C1 segment of cervical spinal cord (tissue), 14 donors: ENCODE measurements around the gene C14orf180.
A peak's percentile ranks its signal among the peaks of the same experiment; 100 is the strongest.
"Not testable (repeated sequence)": the region's sequence is repeated elsewhere in the genome, so short reads cannot be mapped to it uniquely, and the experiment has no call there.

ENCODE experiments used
- DNase-seq, 14 donors: peaks; one replicate each; lab custom pipeline; 2025; lab: John Stamatoyannopoulos, UW

The C14orf180 gene

DNA sequence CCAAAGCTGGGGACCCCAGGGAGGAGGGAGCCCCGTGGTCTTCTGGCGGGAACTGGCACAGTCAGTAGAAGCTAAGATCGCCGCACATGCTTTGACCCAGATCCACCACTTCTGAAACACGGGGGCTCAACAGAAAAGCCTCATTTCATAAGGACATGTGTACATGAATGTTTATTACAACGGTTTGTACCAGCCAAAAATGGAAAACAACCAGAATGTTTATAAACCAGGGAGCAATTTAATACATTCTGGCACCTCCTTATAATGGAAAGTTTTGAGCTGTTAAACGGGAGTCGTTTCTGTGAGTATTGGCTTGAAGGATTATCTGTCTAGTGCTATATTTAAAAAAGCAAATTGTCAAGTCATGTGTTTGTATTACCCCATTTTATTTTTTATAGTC is 32.3 kb downstream of the C14orf180 start:
- DNase-seq = no peak

DNA sequence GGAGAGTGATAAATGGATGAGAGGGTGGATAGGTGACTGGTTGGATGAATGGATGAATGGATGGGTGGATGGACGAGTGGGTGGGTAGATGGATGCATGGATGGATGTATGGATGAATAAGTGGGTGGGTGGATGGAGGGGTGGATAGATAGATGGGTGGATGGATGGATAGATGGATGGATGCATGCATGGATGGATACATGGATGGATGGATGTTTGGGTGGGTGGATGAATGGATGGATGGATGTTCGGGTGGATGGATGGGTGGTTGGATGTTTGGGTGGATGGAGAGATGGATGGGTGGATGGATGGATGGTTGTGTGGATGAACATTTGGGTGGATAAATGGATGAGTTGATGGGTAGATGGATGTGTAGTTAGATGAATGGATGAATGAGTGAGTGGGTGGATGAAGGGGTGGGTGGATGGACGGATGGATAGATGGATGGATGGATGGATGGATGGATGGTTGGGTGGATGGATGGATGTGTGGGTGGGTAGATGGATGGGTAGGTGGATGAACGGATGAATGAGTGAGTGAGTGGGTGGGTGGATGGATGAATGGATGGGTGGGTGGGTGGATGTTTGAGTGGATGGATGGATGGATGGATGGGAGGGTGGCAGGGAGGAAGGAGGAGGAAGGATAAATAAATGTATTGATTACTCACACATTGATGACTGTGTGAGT is 34.7 kb downstream of the C14orf180 start:
- DNase-seq = no peak

DNA sequence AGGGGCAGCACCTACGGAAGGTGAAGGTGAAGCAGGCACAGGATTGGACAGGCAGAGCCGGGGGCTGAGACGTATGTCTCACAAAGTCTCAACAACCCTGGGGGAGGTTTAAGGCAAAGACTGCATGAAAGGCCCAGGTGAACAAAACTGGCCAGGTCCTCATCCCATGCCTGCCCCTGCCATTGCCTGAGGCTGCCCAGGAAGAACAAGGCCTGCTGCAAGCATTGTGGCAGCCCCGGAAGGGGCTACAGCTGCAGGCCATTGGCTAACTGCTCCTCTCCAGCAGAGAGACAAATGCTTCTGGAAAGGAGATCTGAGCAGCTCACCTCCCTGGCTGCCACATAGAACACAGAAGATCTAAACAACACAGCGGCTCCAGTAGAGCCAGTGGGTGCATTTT is 45.4 kb downstream of the C14orf180 start:
- no peak for DNase-seq

DNA sequence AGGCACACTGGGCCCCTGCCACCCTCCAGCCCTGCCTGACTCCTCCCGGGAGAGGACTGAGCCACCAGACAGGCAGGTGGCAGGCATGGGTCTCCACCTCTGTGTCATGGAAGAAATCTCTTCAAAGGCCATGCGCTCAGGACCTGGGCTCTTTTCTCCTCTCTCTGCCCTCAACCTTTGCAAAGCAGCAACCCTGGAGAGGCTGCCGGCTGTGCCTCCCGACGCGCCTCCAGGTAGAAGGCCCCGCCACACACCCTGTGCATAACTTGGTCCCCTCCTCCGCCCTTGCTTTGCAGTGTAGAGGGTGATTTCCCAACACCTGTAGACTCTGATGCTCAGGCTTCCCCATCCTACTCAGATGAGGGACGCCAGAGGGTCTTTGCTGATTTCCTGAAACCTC is 53.2 kb downstream of the C14orf180 start:
- DNase-seq = no peak

DNA sequence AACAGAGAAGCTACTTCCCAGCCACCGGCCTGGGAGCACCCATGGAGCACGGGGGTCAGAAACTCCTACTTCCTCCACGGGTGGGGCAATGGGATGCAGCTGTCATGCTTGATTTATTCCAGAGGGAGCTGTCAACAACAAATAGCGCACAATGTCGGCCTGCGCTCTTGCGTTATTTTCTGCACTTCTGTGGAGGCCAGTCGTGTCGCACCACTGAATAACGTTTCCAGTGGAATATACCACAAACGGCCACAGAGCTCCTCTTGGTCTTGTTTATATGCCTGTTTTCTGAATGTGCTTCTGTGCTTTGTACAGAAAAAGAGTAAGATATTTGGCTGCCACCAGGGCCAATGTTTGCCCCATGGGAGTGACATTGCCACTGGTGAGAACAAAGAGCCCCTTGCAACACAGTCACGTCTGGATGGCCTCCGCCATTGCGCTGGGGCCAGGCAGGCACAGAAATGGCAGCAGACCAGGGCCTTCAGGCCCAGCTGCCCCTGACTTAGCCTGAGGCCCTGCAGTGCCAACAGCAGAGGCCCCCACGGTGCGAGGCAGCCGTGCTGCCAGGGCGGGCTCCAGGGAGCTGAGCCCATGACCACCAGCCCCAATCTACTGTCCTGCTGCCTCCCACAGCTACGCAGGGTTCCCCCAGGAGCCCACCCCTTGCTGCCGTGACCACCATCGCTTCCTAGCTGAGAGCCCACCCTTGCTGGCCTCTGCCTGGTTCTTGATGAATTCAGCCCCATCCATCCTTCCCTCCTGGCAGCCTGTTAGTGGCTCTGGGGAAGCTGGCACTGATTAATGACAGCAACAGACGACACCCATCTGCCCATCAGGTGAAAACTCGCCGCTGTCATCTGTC is 53.9 kb downstream of the C14orf180 start:
- DNase-seq = peak in 9 of 14 donors; percentile 6 to 68 (median 43)

DNA sequence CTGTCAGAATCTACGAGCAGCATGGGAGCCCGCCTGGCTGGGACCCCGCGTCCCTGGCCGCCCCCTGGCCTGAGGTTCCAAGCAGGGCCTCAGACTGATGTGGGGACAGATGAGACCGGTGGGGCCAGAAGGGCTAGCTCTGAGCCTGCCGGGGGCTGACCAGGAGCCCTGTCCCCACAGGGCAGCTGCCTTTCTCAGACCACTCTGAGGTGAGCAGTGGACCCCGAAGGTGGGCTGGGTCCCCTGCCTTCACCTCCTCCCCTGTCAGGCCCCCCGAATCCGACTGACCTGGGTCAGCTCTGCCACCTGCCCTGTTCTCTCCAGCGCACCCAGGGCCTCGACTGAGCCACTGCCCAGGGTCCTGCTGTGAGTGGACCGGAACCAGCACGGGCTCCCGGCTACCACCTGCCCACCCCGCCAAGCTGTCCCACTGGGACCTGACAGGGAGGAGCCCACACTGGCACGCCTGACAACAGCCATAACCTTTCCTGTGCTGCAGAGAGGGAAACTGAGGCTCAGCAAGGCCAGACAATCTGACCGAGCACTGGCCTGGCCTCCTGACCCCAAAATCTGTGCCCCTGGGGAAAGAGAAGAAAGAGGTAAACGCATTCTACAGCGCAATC is 54.7 kb downstream of the C14orf180 start:
- DNase-seq = no peak

DNA sequence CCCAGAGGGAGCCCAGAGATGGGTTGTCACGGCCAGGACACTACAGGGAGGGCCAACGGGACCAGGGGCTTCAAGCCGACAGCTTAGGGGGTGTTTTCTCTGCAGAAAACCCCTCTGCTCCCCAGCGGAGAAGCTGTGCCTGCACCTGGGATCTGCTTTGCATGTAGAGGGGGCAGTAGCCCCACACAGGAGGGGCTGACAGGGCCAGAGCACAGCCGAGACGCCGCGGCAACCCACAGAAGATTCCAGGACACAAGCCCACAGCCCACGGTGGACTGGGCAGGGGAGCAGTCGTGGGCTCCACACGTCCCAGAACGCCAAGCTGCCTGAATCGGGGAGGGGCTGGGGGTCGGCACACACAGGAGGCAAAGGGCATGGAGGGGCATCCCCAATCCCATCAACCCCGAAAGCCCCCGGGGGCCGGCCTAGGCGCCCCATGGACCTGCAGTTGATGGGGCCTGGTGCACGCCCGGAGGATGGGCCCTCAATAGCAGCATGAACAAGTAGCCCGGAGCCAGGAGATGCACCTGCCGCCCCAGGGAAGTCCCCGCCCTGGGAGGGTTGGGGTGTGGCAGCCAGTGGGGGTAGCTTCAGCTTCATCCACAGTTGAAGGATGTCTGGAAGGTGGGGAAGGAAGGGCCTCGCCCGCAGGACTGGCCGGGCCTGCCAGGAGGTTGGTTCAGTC is 55.5 kb downstream of the C14orf180 start:
- no peak for DNase-seq

DNA sequence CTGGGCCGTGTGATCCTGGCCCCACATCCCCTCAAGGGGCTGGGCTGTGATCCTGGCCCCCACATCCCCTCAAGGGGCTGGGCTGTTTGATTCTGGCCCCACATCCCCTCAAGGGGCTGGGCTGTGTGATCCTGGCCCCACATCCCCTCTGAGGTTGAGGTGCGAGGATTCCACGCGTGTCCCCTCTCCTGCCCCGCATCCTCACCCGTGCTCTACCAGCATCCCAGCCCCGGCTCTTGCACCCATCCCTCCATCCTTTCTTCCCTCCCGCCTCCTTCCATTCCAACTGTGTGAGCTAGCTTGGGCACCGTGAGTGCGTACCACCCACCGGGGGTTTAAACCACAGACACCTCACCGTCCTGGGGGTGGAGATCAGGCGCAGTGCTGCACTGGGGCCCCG is 56.2 kb downstream of the C14orf180 start:
- no peak for DNase-seq

DNA sequence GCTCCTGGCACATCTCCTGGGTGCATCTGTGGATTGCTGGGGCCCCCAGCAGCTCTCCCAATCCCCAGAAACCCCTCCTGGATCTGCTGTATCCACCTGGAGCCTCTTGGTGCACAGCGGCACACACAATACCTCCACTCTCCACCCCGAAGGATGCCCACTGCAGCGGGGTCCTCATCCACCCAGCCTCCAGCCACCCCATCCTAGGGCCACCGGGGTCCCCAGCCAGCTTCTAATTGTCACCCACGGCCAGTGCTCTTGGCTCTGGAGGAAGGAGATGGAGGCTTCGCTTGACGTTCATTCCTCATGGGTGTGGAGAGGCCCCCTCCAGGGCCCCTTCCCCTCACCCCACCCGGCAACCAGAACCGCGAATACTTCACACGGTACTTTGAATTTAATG is 56.6 kb downstream of the C14orf180 start:
- no peak for DNase-seq

DNA sequence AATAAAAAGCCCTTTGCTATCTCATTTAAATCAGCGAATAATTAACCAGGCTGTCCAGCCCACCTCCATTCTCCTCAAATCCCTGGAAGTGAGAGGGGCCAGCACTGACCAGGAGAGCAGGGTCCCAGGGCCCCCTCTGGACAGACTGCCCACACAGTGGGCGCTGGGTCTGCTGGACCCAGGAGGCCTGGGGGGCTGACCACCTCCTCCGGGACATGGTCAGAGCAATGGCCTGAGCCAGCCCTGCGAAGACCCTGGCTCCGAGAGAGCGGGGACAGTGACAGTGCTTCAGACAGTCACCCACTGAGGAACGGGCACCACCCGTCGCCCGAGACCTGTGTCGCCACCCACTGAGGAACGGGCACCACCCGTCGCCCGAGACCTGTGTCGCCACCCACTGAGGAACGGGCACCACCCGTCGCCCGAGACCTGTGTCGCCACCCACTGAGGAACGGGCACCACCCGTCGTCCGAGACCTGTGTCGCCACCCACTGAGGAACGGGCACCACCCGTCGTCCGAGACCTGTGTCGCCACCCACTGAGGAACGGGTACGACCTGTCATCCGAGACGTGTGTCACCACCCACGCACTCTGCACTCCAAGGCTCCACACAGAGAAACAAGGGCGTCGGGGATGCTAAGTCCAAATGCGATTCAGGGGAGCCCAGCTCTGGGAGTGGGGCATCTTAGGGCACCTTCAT is 57.4 kb downstream of the C14orf180 start:
- DNase-seq = not testable (repeated sequence)

DNA sequence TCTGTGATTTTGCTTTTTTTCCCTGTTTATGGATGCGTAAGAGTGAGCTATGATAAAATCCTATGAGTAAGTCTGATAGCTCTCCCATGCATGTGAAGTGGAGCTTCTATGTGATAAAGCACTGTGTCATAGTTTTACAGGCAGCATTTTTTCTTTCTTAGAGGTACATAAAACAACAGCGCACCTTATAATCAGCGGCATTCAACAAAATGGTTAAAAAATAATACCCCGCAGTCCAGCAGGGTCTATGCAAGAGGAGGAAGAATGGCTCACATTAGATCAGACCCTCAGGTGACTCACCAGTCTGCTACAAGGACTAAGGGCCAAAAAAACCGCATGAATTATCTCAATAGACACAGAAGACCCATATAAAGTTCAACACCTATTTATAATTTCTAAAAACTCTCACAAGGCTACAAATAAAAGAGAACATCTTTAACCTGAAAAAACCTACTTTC is 58.0 kb downstream of the C14orf180 start:
- DNase-seq = no peak

DNA sequence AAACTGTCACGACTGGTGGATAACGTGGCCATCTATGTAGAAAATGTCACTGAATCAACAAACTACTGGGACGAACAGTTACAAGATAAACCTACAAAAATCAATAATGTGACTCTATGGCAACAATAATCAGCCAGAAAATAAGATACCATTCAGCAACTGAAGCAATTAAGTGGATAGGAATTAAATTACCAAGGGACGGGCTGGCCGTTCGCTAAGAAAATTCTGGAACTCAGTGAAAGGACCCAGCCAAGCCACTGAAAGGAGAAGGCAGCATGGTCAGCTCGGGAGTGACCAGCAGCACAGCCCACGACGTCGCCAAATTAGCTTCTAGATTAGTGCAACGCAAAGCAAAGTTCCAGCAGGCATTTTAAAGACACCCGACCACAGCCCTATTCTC is 58.6 kb downstream of the C14orf180 start:
- DNase-seq = no peak

DNA sequence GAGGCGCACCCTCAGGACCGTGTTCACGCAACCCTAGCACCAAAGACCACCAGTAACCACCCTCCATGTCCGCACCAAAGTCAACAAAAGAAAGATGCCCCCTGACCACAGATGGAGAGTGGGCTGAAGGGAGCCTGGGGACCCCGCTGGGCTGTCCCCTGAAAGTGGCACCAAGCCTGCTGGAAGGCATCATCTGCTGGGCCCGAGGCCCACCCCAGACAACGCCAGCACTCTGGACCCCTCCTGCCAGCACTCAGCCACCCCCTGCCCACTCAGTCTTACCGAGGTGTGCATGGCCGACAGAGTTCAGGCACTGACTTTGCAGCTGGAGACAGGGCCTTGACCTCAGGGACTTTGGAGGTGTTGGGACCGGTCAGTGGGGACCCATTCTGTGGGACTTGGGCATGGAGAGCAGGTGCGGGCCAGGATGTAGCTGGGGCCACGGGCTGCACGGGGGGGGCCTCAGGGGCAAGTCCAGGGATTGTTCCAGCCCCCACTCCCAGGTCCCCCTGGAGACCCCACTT is 59.4 kb downstream of the C14orf180 start:
- DNase-seq = no peak

DNA sequence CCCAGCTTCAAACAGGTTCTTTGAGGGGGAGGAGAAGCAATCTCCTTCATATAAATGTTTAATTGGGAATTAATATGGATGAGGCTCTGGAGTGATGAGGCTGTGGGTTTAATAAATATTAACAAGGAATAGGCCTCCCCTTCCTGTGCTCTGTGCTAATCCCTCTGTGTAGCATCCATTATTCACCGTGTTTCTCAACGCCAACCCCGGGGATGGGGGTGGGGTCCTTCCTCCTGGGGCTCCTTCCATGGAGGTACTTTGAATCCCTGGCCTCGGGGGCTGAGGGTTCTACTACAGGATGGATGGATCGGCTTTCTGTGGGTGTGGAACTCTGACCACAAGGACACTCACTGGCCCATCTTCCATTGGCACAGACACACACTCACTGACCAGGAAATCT is 59.9 kb downstream of the C14orf180 start:
- DNase-seq = no peak
